Kidney (tissue), 11 donors: ENCODE measurements around the gene DPP6. TPM values are rescaled to one million over a fixed set of nuclear protein-coding genes. Genes with fewer than 3 reads are reported as not detected.
"Not testable (repeated sequence)": the region's sequence is repeated elsewhere in the genome, so short reads cannot be mapped to it uniquely, and the experiment has no call there.

ENCODE experiments used
- DNase-seq, 5 donors: peaks; one replicate each; pipeline ENCODE4 v3.0.0-alpha.2; 2013 to 2020
- FAIRE-seq: peaks from 2 replicates; lab custom pipeline; 2012; peaks lifted over from hg19 to GRCh38; lab: Jason Lieb, UNC
- H3K27ac ChIP-seq, 2 donors: one replicate each; pipeline ENCODE4 v1.7.0; 2013; ENCODE audit warnings: low read depth in 2 of 2, low read length in 2 of 2, inconsistent platforms in 1 of 2
- H3K27me3 ChIP-seq: one replicate; pipeline ENCODE4 v1.7.1; 2013; ENCODE audit warnings: low read length, inconsistent platforms; ENCODE audit not compliant: control insufficient read depth, insufficient read depth
- H3K36me3 ChIP-seq, 3 donors: one replicate each; pipeline versions ENCODE4 v1.7.0 to v1.7.1; 2013; ENCODE audit warnings: low read length in 3 of 3, control low read depth in 1 of 3, inconsistent platforms in 1 of 3; ENCODE audit not compliant: insufficient read depth in 3 of 3, control insufficient read depth in 2 of 3
- H3K4me1 ChIP-seq, 3 donors: one replicate each; pipeline versions ENCODE4 v1.7.0 to v1.7.1; 2013; ENCODE audit warnings: low read length in 3 of 3, inconsistent platforms in 1 of 3, low read depth in 1 of 3; ENCODE audit not compliant: control insufficient read depth in 2 of 3, insufficient read depth in 2 of 3
- H3K4me3 ChIP-seq, 3 donors: one replicate each; pipeline versions ENCODE4 v1.7.0 to v1.8.1; 2013; ENCODE audit warnings: low read length in 3 of 3, control low read depth in 1 of 3, inconsistent platforms in 1 of 3
- H3K9ac ChIP-seq, 3 donors: one replicate each; pipeline versions ENCODE4 v1.7.0 to v1.7.1; 2013; ENCODE audit warnings: low read length in 3 of 3, control low read depth in 1 of 3, inconsistent platforms in 1 of 3
- H3K9me3 ChIP-seq, 3 donors: one replicate each; pipeline versions ENCODE4 v1.7.0 to v1.7.1; 2013; ENCODE audit warnings: low read length in 3 of 3, control low read depth in 1 of 3, inconsistent platforms in 1 of 3; ENCODE audit not compliant: control insufficient read depth in 2 of 3, insufficient read depth in 1 of 3
- intact Hi-C: fragments of 100-400 bp; cut with DNase I; formaldehyde crosslinking; loops from one replicate; pipeline ENCODE4 v1.11.1; 2022
- polyA plus RNA-seq: library from polyadenylated mRNA; stranded (reverse); fragments of 350-450 nt; fragmentation: Illumina TruSeq; extraction: RNeasy Lipid Tissue Mini Kit (QIAGEN cat#74804); gene quantifications from one replicate; pipeline ENCODE4 v1.2.3, GENCODE V29; 2014; ENCODE audit warnings: low read depth, low replicate concordance; ENCODE audit not compliant: insufficient read depth
- total RNA-seq: library from RNA; stranded (reverse); fragmentation: NEBNext Ultra II Directional; extraction: Animal tissue kit (Norgen Biotek cat#: 25700); gene quantifications from one replicate; pipeline ENCODE4 v1.2.1, GENCODE V29; 2021
- donor health status: control.
- donor health status: control.
- donor health status: DM: yes; HTN: yes; CAD: no.
- donor health status: Normal renal cell carcinoma (clear cell type).

DPP6 gene
- total and polyA plus RNA-seq, 2 donors from 2014 or later = 1.8 to 6.9 TPM

DNA sequence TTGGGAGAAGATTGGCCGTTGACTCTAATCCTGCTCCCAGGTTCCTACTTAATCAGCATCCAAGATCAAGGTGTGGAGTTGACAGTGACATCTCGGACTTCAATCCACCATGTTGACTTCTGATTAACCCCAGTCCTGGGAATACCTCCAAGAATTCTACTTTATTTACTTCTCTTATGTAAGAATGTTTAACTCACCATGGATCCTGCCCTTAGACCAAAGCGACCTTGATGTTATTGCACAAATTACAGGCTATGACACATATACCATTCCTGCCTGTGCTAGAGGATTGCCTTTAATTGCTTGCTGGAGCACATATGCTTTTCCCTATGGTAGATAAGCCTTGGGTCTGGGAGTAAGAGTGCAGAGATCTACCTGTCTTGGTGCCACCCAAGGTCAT is 28.1 kb downstream of the DPP6 start:
- H3K4me1 ChIP-seq, H3K9me3 ChIP-seq, FAIRE-seq, DNase-seq, H3K36me3 ChIP-seq, H3K4me3 ChIP-seq, H3K9ac ChIP-seq, H3K27me3 ChIP-seq, intact Hi-C loops, H3K27ac ChIP-seq: not testable (repeated sequence)

DNA sequence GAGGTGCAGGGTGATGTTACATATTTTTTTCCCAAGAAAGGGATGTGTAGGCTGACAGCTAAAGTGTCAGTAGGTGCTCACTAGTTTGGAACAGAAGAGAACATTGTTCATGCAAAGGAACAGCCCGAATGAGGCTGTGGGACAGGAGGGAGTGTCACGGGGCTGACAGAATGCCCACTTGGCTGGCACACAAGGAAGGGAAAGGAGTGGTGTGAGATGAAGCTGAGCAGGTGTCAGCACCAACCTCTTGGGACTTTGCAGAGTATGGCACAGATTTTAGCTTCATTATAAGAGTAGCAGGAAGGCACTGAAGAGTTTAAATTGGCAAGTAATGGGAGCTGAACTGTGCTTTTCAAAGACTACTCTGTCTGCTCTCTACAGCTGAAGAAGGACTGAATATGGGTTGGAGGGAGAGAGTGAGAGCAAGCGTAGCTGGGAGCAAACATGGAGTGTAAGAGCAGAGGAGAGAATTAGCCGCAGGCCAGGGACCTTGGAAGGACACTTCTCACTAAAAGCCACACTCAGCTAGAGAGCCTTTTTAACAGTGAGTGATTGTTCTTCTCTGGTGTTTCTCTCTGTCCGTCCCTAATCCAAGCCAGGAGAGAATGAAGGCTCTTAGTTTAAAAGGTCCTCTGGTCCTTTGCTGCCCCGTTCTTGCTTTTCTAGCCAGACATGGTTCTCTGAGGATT is 35.0 kb downstream of the DPP6 start:
- peak in 1 of 5 donors; percentile 5 for DNase-seq
- FAIRE-seq, H3K36me3 ChIP-seq, intact Hi-C loops, H3K4me1 ChIP-seq, H3K27ac ChIP-seq, H3K9ac ChIP-seq, H3K4me3 ChIP-seq, H3K9me3 ChIP-seq, H3K27me3 ChIP-seq: not testable (repeated sequence)

DNA sequence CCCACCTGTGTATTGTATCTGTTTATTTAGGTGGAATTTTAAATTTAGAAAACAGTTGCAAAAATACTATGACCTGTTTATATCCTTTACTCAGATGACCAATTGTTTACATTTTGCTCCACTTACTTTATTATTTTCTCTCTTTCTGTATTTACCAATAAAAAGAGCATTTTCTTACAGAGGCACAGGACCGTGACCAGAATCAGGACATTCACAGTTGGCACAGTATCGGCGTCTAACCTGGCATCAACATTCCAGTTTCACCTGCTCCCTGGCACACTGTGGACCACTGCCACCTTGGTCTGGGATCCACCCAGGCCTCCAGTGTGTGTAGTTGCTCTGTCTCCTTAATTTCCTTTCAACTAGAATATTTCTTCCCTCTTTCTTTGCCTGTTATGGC is 39.9 kb downstream of the DPP6 start:
- DNase-seq, H3K27me3 ChIP-seq, H3K9ac ChIP-seq, H3K4me1 ChIP-seq, H3K36me3 ChIP-seq, FAIRE-seq, H3K4me3 ChIP-seq, H3K27ac ChIP-seq, H3K9me3 ChIP-seq, intact Hi-C loops: not testable (repeated sequence)

- H3K36me3 ChIP-seq, H3K4me1 ChIP-seq, H3K4me3 ChIP-seq, H3K9me3 ChIP-seq, intact Hi-C loops, H3K27me3 ChIP-seq, H3K27ac ChIP-seq, DNase-seq, FAIRE-seq, H3K9ac ChIP-seq: not testable (repeated sequence)
Observed at GRCh38 chr7:154095201-154095600, 43.0 kb downstream of the DPP6 start.

DNA sequence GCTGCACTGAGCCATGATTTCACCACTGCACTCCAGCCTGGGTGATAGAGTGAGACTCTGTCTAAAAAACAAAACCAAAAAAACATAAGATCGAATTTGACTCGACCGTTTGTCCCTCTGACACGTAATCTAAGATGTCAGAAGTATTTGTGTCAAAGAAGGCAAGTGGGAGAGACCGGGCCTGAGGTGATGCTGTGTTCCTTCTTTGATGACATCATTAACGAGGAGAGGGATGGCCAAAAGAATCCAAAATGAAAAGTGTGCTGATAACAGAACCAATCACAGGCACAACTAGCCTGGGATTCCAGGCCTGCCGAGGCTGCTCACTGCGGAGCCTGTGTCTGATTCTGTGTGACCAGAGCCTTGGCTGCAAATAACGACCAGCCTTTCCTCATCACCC is 52.9 kb downstream of the DPP6 start:
- DNase-seq, H3K9me3 ChIP-seq, FAIRE-seq, H3K36me3 ChIP-seq, H3K27ac ChIP-seq, H3K27me3 ChIP-seq, H3K4me1 ChIP-seq, H3K4me3 ChIP-seq, intact Hi-C loops, H3K9ac ChIP-seq: not testable (repeated sequence)

- H3K27me3 ChIP-seq, H3K36me3 ChIP-seq, H3K27ac ChIP-seq, FAIRE-seq, H3K9ac ChIP-seq, H3K4me1 ChIP-seq, H3K9me3 ChIP-seq, DNase-seq, H3K4me3 ChIP-seq, intact Hi-C loops: not testable (repeated sequence)
Observed at GRCh38 chr7:154109615-154110014, 57.4 kb downstream of the DPP6 start.

DNA sequence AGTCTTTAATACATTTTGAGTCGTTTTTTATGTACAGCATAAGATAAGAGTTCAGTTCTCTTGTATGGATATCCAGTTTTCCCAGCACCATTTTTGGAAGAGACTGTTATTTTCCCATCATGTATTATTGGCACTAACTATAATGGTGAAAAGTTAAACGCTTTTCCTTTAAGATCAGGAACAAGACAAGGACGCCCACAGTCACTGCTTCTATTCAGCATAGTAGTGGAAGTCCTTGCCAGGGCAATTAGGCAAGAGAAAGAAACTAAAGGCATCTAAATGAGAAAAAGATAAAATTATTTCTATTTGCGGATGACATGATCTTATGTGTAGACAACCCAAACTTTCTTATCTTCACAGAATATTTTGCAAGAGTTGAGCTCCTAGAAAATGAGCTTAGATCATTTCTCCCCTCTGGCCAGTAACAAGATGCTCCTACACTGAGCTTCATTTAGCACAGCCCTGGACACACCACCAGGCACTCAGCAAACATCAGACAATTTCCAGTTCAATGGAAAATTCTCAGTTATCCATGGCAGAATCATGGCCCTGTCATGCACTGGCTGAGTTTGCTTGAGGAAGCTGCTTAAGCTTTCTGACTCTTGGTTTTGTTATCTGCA is 61.6 kb downstream of the DPP6 start:
- H3K27ac ChIP-seq, H3K4me3 ChIP-seq, H3K27me3 ChIP-seq, H3K9me3 ChIP-seq, H3K9ac ChIP-seq, FAIRE-seq, H3K36me3 ChIP-seq, DNase-seq, H3K4me1 ChIP-seq, intact Hi-C loops: not testable (repeated sequence)

DNA sequence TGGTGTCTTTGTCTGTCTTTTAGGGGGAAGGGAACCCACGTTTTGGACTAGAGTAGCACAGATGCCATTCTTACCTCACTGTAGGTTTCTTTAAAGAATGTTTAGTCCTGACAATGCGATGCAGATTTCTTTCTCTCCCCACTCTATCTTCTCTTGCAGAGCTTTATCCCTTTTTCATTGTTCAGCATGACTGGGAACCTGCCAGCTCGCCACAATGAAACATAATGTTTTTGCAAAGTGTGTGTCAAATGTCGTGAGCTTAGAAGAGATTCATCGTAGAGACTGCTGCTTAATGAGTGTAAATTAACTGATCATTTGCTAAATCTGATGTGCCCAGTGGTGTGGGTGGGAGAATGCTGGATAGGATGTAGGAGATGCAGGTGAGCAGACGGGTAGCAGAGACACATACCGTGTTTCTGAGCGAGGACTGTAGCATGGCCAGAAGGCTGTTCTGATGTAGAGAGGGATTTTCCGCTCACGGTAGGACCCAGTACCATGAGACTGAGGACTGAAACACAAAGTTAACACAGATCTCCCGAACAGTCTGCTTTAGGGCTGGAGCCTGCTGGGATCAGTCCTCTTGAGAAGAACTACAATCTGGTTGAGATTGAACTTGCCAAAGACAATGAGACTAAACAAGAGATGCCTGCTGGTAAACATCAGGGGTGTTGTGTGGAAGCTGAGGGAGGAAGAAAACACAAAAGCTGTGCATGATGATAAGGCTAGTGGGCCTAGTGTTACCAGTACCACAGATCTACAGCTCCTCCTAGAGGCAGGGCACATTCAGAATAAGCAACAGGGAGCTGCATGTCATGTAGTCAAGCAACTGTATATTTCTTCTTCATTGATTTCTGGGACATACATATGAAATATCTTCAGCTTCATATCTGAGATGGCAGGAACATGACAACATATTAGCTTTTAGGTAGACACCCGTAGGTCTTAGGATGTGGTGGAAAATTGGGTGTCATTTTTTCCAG is 65.5 kb downstream of the DPP6 start:
- H3K36me3 ChIP-seq, H3K4me3 ChIP-seq, H3K27ac ChIP-seq, H3K9ac ChIP-seq, H3K9me3 ChIP-seq, H3K27me3 ChIP-seq, DNase-seq, H3K4me1 ChIP-seq, FAIRE-seq, intact Hi-C loops: not testable (repeated sequence)
